ENCODE data around the gene ZNF750. TPM values are rescaled to one million over a fixed set of nuclear protein-coding genes. Genes with fewer than 3 reads are reported as not detected.
"Not testable (repeated sequence)": the region's sequence is repeated elsewhere in the genome, so short reads cannot be mapped to it uniquely, and the experiment has no call there.

ZNF750 gene
- total RNA-seq, 2 donors from 2014 or later, result not detected

DNA sequence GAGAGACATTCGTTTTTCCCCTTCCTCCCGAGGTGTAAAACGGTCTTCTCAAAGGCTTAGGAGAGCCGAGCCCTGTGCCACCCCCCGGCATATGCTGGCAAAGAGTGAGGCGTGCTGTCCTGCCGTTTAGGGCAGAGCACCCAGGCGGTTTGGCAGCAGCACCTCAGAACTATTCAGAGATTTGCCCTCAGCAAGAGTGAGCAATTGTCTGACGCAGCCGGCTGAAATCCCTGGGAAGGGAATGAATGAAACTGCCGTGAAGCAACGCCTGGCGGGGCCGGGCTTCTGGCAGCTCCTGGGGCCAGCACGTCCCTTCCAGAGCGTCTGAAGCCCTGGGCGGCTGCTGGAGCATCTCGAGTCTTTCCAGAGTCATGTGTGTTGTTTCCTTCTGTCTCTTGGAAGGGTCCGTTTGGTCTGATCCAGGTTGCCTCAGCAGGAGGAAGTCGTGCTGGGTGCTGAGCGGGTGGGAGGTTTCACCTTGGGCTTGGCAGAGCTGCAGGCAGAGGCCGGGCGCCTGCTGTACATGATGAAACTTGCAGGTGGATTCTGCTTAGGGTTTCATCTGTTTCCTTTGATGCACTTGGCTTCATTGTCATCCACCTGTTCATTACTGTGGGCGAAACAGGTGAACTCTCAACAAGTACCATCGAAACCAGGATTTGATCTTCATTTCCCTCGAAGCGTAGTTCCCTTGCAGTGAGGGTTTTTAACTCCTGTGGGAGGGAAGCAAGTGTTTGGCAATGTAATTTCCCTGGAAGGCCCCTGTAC, 52.6 kb downstream of the ZNF750 start:
- ATAC-seq, result no peak
- intact Hi-C loops (cut with DNase I, micrococcal nuclease), result no loop called here
- DNase-seq, result no peak

DNA sequence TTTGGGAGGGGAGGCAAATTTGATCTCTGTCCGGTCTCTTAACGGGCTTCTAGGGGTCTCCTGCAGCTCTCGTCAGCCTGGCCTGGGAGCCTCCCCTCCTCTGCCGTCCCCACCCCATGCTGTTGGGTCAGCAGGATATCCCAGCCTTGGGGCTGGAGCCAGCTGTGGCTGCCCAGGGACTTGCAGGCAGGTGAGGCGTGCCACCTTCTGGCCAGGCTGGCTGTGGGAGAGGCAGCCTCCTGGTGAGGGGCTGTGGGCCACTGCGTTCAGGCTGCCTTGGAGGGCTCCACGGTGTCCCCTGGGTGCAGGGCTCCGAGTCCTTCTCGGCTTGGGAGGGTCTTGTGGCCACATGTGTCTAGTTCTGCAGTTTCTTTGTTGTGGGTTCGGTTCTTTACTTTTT, 53.4 kb downstream of the ZNF750 start:
- ATAC-seq (no peak), DNase-seq (no peak)
- intact Hi-C loops (cut with DNase I, micrococcal nuclease), result no loop called here

DNA sequence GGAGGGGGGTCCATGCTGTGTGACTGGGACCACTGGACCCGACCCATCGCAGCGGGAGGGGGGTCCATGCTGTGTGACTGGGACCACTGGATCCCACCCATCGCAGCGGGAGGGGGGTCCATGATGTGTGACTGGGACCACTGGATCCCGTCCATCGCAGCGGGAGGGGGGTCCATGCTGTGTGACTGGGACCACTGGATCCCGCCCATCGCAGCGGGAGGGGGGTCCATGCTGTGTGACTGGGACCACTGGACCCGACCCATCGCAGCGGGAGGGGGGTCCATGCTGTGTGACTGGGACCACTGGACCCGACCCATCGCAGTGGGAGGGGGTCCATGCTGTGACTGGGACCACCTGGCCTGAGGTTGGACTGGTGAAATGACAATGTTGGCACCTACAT, 54.2 kb downstream of the ZNF750 start:
- DNase-seq; intact Hi-C loops (cut with DNase I, micrococcal nuclease); ATAC-seq: not testable (repeated sequence)

DNA sequence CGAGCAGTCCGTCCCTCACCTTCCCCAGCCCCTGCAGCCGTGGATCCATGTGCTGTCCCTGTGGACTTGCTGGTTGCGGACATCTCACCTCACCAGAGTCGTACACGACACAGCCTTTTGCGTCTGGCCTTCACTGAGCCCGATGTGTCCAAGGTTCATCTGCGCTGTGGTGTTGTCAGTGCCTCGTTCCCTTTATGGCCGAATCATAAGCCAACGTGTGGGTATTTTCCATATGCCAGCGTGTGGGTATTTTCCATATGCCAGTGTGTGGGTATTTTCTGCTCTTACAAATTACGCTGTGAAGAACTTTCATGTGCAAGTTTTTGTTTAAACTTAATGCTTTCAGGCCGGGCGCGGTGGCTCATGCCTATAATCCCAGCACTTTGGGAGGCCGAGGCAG, 56.3 kb downstream of the ZNF750 start:
- intact Hi-C loops (cut with DNase I, micrococcal nuclease), result loop anchor here in 1 of 2 donors (5.0 kb wide), 1 partner anchor 134 kb away; no protein-coding TSS in a partner anchor
- DNase-seq (no peak), ATAC-seq (no peak)

DNA sequence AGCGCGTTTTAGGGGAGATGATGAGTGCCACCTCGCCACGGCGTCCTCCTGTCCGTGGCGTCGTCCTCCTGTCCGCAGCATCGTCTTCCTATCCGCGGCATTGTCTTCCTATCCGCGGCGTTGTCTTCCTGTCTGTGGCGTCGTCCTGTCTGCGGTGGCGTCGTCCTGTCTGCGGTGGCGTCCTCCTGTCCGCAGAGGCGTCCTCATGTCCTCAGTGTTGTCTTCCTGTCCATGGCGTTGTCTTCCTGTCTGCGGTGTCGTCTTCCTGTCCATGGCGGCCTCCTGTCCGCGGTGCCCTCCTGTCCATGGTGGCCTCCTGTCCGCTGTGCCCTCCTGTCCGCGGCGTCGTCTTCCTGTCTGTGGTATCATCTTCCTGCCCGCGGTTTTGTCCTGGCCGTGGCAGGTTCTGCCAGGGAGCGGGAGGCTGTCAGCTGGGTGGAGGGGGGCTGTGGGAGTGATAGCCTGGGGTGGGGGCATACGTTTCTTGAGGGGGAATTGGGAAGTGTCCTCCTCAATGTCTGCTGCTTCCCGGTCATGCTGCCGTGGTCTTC, 57.1 kb downstream of the ZNF750 start:
- intact Hi-C loops (cut with DNase I, micrococcal nuclease), result loop anchor here in 1 of 2 donors (5.0 kb wide), 1 partner anchor 135 kb away; no protein-coding TSS in a partner anchor
- ATAC-seq (no peak), DNase-seq (no peak)

DNA sequence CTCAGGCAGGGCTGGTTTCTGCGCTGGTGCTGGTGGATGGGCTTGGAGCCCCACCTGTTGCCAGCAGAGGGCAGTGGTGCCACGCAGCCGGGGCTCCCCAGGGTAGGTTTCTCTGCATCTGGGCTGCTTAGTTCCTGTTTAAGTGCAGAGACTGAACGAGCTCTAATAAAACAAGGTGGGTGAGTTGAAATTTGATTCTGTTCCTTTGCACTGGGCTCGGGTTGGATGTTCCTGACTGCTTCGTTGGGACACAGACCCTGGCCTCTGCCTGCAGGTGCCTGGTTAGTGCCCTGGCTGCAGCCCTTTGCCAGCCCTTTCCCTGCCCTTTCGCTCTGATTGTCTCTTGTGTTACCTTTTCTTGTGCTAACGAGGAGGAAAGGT, 57.9 kb downstream of the ZNF750 start:
- ATAC-seq, result peak; percentile 99
- intact Hi-C loops (cut with DNase I, micrococcal nuclease), result loop anchor here in 1 of 2 donors (5.0 kb wide), 1 partner anchor 135 kb away; no protein-coding TSS in a partner anchor
- peak; percentile 65 to 88 for DNase-seq

DNA sequence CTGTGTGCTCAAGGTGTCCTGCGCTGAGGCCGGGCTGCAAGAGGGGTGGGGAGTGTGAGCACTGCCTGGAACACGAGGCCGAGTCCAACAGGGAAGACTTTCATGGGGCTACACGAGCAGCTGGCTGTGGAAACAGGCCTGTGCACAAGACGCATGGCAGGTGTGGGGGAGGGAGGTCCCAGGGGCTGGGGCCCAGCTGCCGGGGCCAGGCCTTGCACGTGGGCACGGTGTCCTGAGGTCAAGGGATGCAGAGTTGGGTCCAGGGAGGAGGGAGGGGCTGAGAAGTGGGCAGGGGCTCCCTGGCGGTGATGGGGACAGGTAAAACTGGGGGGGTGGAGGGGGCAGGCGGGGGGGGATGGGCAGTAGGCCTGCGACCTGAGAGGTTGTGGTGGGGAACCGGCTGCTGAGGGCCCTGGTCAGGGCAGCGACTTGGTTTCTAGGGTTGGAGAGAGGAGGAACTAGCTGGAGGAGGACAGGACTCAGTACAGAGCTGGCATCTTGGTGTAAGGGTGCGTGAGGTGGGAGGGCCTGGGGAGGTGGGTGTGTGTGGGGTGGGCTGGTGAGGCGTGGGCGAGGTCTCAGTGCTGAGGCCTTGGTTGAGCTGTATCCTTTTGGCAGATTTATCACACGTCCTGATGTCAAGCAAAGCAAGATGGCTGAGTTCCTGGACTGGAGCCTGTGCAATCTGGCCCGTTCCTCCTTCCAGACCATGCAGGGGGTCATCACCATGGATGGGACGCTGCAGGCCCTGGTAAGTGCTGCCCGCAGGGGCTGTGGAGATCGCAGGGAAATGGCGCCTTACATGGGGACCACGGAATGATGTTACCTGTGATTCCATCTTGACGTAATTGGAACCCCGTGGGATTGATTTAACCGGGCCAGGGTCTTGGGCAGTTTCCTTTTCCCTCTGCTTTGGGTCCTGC, 58.6 kb downstream of the ZNF750 start:
- DNase-seq (no peak), ATAC-seq (peak; percentile 19)
- intact Hi-C loops (cut with DNase I, micrococcal nuclease), result loop anchor here in 1 of 2 donors (5.0 kb wide), 1 partner anchor 136 kb away; no protein-coding TSS in a partner anchor

DNA sequence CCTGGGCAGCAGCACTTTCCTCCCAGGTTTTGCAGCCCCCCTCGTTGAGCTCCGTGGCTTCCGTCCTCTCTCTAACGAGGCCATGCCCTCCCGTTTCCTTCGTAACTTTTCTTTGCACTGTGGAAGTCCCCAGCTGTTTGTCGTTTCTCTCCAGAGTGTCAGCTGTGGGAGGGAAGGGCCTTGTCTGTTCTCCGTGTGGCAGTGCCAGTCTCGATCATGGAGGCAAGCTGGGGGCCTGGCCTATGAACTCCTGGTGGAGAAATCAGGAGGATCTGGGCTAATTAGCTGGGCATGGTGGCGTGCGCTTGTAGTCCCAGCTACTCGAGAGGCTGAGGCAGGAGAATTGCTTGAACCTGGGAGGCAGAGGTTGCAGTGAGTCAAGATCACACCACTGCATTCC, 59.6 kb downstream of the ZNF750 start:
- intact Hi-C loops (cut with DNase I, micrococcal nuclease), result loop anchor here in 1 of 2 donors (5.0 kb wide), 1 partner anchor 137 kb away; no protein-coding TSS in a partner anchor
- no peak for DNase-seq
- no peak for ATAC-seq

DNA sequence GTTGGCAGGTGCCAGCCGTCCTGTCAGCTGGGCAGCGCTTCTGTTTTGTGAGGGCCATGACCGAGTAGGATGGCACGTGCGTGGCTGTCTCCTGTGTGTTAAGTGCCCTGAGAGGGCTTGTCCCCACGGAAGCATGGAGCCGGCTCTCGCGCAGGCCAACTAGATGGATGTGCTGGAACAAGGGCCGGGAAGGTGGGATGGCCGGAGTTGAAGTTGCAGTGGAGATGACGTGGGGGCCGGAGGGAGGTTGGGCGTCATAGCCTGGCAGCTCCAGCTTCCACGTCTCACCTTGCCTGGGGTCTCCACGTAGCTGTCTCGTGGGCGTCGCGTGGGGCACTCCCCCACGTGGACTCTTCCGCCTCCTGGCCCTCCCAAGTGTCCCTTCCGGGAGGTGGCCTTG, 60.3 kb downstream of the ZNF750 start:
- no peak for ATAC-seq
- no peak for DNase-seq
- intact Hi-C loops (cut with DNase I, micrococcal nuclease), result loop anchor here in 1 of 2 donors (10.0 kb wide), 1 partner anchor 425 kb away; the partner anchor contains the start of gene TEX19

Other genes with a start within 250 kb of the ZNF750 start
- gene WDR45B, start 191.6 kb downstream of the ZNF750 start, total RNA-seq, result 10 to 100 TPM; 67.1 to 77.9 TPM
- gene RAB40B, start 141.3 kb downstream of the ZNF750 start, total RNA-seq, result 10 to 100 TPM; 29.4 to 29.5 TPM
- 10 to 100 TPM; 32.0 to 32.4 TPM for gene FN3KRP, start 123.3 kb downstream of the ZNF750 start, total RNA-seq
- 10 to 100 TPM; 48.3 to 63.1 TPM for gene FN3K, start 104.4 kb downstream of the ZNF750 start, total RNA-seq
- 10 to 100 TPM; 44.4 to 54.1 TPM for gene TBCD, start 88.0 kb downstream of the ZNF750 start, total RNA-seq
- gene METRNL, start 239.6 kb upstream of the ZNF750 start, total RNA-seq, result 100 to 1,000 TPM in 1 of 2 donors, 10 to 100 TPM in 1; 96.7 to 133 TPM